AG04449 (cell line): ENCODE measurements around the gene ANKS3.
A peak's percentile ranks its signal among the peaks of the same experiment; 100 is the strongest.
"Not testable (repeated sequence)": the region's sequence is repeated elsewhere in the genome, so short reads cannot be mapped to it uniquely, and the experiment has no call there.

Experiments used
- CTCF ChIA-PET: fragments of 350-600 bp; formaldehyde crosslinking; extraction: SDS; loops from one replicate; lab custom pipeline; 2021; ENCODE audit warnings: antibody characterized with exemption; lab: Yijun Ruan, JAX
- POLR2A ChIA-PET: fragments of 400-600, 350-600 bp; formaldehyde crosslinking; extraction: SDS; loops from one replicate; lab custom pipeline; 2020; ENCODE audit warnings: antibody characterized with exemption, inconsistent platforms; lab: Yijun Ruan, JAX
- DNase-seq: peaks from one replicate; pipeline ENCODE4 v3.0.0-alpha.2; 2010; ENCODE audit warnings: low read depth, low spot score
- H3K4me3 ChIP-seq: 2 replicates; pipeline ENCODE4 v1.5.1; 2011; ENCODE audit warnings: low read depth, mild to moderate bottlenecking, control low read depth, low read length
- TF ChIP-seq, protein P1 (sequence below): IDR thresholded peaks from one replicate; pipeline ENCODE4 v1.5.1; 2011; ENCODE audit warnings: mild to moderate bottlenecking, moderate library complexity, low read length, control low read depth, inconsistent platforms; ENCODE audit not compliant: insufficient read depth; ENCODE audit errors: missing control alignments

ANKS3 gene

DNA sequence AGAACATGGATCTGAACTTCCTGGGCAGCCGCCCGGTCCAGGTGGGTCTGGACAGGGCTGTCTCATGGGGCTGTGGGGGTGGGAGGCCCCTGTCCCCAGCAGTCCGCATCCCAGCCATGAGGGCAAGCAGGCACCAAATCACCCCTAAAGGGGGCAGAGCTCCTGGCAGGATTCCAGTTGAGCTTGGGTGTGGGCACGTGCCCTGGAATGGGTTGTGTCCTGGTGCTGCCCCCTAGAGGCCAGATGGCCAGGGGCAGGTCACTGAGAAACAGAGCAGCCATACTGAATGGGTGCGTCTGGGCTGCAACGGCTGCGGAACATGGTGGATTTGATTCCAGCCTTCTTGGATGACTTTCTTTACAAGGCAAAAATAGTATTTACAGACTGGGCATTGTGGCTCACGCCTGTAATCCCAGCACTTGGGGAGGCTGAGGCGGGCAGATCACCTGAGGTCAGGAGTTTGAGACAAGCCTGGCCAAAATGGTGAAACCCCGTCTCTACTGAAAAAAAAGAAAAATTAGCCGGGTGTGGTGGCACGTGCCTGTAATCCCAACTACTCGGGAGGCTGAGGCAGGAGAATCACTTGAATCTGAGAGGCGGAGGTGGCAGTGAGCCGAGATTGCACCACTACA, 83.5 kb downstream of the ANKS3 start:
- CTCF ChIA-PET, result interaction anchor here (0.7 to 3.3 kb wide), 14 partner anchors 8 to 143 kb away, joined by 3 to 17 read pairs (median 6); partner anchors contain the start of gene MGRN1
- TF ChIP-seq, protein P1, sequence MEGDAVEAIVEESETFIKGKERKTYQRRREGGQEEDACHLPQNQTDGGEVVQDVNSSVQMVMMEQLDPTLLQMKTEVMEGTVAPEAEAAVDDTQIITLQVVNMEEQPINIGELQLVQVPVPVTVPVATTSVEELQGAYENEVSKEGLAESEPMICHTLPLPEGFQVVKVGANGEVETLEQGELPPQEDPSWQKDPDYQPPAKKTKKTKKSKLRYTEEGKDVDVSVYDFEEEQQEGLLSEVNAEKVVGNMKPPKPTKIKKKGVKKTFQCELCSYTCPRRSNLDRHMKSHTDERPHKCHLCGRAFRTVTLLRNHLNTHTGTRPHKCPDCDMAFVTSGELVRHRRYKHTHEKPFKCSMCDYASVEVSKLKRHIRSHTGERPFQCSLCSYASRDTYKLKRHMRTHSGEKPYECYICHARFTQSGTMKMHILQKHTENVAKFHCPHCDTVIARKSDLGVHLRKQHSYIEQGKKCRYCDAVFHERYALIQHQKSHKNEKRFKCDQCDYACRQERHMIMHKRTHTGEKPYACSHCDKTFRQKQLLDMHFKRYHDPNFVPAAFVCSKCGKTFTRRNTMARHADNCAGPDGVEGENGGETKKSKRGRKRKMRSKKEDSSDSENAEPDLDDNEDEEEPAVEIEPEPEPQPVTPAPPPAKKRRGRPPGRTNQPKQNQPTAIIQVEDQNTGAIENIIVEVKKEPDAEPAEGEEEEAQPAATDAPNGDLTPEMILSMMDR, result peak; percentile 63
- POLR2A ChIA-PET, result interaction anchor here (0.6 kb wide), 1 partner anchor 372 kb away, joined by 4 read pairs; no protein-coding TSS in a partner anchor
- not testable (repeated sequence) for DNase-seq, H3K4me3 ChIP-seq

DNA sequence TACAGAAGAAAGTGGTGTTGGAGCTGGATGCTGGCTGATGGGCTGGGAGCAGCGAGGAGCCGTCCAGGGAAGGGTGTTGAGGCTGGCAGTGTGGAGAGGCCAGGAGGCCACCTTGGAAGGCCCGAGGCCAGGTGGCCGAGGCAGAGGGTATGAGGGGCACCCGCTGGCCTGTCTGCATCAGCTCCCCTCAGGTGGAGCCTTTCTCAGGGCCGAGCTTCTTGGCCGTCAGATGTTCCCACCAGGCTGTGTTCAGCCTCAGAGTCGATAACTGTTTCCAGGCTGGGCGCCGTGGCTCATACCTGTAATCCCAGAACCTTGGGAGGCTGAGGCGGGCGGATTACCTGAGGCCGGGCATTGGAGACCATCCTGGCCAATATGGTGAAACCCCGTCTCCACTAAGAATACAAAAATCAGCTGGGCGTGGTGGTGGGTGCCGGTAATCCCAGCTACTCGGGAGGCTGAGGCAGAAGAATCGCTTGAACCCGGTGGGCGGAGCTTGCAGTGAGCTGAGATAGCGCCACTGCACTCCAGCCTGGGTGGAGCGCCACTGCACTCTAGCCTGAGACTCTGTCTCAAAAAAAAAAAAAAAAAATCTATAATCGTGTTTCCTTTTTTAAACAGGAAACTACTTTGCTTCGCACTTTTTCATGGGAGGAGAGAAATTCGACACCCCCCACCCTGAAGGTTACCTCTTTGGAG, 84.2 kb downstream of the ANKS3 start:
- DNase-seq, result no peak
- no peak overlapping the region for H3K4me3 ChIP-seq
- CTCF ChIA-PET, result interaction anchor here (0.7 to 3.3 kb wide), 13 partner anchors 8 to 43 kb away, joined by 3 to 17 read pairs (median 6); partner anchors contain the start of gene MGRN1
- TF ChIP-seq, protein P1, result no peak
- POLR2A ChIA-PET, result interaction anchor here (0.6 kb wide), 1 partner anchor 373 kb away, joined by 4 read pairs; no protein-coding TSS in a partner anchor

DNA sequence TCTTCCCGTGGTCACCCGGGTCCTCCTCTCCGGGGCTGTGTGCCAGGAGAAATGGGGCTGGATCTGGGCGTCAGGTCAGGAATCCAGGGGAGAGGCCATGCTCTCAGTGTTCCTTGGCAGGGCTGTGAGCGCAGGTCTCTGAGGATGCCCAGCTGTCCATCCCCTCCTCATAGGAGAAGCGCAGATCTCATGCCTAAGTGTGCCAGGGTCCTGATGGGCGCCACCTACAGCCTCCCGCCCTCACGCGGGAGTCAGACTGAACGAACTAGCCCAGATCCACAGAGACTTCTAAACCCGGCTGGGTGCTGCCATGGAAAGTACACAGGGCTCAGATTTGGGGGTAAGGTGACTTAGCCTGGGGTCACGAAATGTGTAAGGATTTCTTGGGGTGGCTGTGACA, 85.2 kb downstream of the ANKS3 start:
- CTCF ChIA-PET, result interaction anchor here (1.8 to 3.3 kb wide), 3 partner anchors 12 to 25 kb away, joined by 8 to 17 read pairs (median 14); partner anchors contain the start of gene MGRN1
- POLR2A ChIA-PET, result no interaction called here
- no peak for DNase-seq
- no peak overlapping the region for H3K4me3 ChIP-seq
- TF ChIP-seq, protein P1, result no peak

DNA sequence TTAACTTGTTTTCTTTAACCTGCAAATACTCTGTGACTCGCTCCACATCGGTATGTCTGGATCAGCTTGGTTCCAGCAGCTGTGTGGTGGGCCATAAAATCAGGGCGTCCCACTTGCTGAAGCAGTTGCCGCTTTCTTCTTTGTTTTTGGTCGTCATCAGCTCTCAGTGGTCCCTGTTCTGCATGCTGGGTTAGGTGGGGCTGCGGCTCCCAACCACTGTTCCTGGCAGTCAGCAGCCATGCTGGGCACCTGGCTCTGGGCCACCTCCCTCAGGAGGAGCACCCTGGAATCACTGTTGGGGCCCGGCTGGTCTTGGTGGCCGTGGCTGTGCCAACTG, 86.5 kb downstream of the ANKS3 start:
- ChIA-PET POLR2A (no interaction called here), CTCF (no interaction called here)
- no peak overlapping the region for H3K4me3 ChIP-seq
- no peak for DNase-seq
- TF ChIP-seq, protein P1, result no peak

DNA sequence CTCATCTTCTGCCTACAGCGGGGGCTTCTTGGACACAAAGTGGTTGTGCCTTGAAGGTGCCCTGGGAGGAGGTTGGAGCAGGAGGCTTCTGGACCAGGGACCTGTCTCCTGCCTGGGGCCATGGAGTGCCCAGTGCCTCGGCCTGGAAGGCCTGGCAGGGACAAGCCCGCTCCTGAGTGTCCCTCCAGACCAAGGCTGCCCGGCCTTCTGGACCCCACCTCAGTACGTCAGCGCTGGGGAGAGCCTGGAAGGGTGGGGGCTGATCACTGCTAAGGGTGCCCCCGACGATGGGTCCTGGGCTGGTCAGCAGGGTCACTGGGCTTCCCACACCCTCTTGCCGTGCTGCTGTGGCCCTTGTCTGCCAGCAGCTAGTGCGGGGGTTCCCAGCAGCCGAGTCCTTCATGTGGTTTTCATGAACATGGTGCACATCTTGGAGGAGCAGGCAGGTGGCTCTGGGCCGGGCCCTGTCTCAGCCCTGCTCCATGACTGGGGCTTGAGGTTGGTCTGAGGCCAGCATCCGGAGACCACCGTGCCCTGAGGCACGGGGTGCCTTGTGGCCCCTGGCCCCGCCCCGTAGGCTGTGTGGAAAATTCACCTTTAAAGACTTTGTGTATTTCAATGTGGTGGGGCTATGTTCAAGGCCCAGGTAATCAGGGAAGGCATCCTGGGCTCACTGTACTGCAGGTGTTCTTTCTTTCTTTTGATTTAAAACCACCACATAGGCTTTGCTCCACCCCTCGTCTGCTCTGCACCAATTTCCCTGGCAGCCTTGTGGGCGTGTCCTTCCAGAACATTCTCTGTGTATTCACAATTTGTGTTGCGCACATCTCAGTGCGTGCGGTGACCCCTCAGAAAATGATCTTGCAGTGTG, 87.1 kb downstream of the ANKS3 start:
- DNase-seq, result no peak
- no peak overlapping the region for H3K4me3 ChIP-seq
- CTCF ChIA-PET, result no interaction called here
- TF ChIP-seq, protein P1, result no peak
- POLR2A ChIA-PET, result no interaction called here
